K562 (cell line): Measurements from ENCODE around the gene CCNYL1.

Source experiments
- EGR1 ChIP-seq: fragments of 450-650 bp; conservative IDR thresholded peaks from 2 replicates; pipeline ENCODE4 v1.6.1; 2017; ENCODE audit warnings: mild to moderate bottlenecking
- JUNB ChIP-seq: fragments of 450-650 bp; formaldehyde crosslinking; conservative IDR thresholded peaks from 2 replicates; pipeline ENCODE4 v1.4.0; 2020; ENCODE audit warnings: mild to moderate bottlenecking
- KAT7 ChIP-seq: sonication (generic); formaldehyde crosslinking; IDR thresholded peaks from 2 replicates; pipeline ENCODE4 v1.8.0; 2022; ENCODE audit warnings: missing genetic modification reagents, mild to moderate bottlenecking, borderline replicate concordance
- SAFB2 ChIP-seq: fragments of 200-400 bp; formaldehyde crosslinking; IDR thresholded peaks from 2 replicates; pipeline ENCODE4 v1.6.1; 2018; ENCODE audit warnings: borderline replicate concordance, low read length, low read depth, moderate library complexity; ENCODE audit not compliant: severe bottlenecking
- SMARCA4 ChIP-seq: fragments of 450-650 bp; IDR thresholded peaks from 2 replicates; pipeline ENCODE4 v1.6.1; 2016
- SRF ChIP-seq, 2 experiments: fragments of 250-450, 450-650 bp in 1 of 2; sonication (Bioruptor Pico) in 1 of 2; sonication (generic) in 1 of 2; formaldehyde crosslinking; IDR thresholded peaks; 2 replicates each; pipeline versions ENCODE4 v1.5.0 to v1.5.1; 2020 to 2022; ENCODE audit warnings: mild to moderate bottlenecking in 1 of 2, missing genetic modification reagents in 1 of 2
- TF ChIP-seq, protein P1 (sequence below), 2 experiments: IDR thresholded peaks; 2 replicates each; pipeline ENCODE4 v1.6.1; 2012; ENCODE audit warnings: improper control_type of control experiment in 2 of 2, low read depth in 2 of 2, low read length in 2 of 2, borderline replicate concordance in 1 of 2
- TF ChIP-seq, protein P2 (sequence below): conservative IDR thresholded peaks from 2 replicates; pipeline ENCODE4 v1.6.1; 2011; ENCODE audit warnings: low read depth, mild to moderate bottlenecking, low read length; ENCODE audit not compliant: control insufficient read depth
- TF ChIP-seq, protein P3 (sequence below): fragments of 450-650 bp; formaldehyde crosslinking; conservative IDR thresholded peaks from 2 replicates; pipeline ENCODE4 v1.4.0; 2022; ENCODE audit warnings: mild to moderate bottlenecking, missing genetic modification characterization

DNA sequence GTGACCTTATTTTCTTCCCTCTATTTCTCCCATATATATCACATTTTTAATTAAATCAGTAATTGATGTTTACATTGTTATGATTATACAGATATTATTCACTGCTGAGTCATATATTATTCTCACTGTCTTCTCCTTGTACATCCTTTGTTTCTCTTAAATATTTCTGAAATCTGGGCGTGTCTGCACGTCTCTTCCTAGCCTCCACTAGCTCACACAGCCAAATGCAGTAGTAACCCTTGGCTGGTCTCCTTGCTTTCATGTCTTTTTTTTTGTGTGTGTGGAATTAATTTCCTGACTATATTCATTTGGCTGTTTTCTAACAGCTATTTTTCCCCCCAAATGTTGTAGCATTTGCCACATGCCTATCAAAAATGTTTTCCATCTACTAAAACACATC, 15.8 kb downstream of the CCNYL1 start:
- TF ChIP-seq EGR1 (no peak), SMARCA4 (no peak), SRF (CRISPR knock-in tag; IDR thresholded peaks at IDR 0.05) (no peak), JUNB (no peak), KAT7 (CRISPR knock-in tag) (no peak), SAFB2 (no peak)
- TF ChIP-seq, protein P1, sequence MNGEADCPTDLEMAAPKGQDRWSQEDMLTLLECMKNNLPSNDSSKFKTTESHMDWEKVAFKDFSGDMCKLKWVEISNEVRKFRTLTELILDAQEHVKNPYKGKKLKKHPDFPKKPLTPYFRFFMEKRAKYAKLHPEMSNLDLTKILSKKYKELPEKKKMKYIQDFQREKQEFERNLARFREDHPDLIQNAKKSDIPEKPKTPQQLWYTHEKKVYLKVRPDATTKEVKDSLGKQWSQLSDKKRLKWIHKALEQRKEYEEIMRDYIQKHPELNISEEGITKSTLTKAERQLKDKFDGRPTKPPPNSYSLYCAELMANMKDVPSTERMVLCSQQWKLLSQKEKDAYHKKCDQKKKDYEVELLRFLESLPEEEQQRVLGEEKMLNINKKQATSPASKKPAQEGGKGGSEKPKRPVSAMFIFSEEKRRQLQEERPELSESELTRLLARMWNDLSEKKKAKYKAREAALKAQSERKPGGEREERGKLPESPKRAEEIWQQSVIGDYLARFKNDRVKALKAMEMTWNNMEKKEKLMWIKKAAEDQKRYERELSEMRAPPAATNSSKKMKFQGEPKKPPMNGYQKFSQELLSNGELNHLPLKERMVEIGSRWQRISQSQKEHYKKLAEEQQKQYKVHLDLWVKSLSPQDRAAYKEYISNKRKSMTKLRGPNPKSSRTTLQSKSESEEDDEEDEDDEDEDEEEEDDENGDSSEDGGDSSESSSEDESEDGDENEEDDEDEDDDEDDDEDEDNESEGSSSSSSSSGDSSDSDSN (IDR thresholded peaks at IDR 0.05; ENCODE audit: borderline replicate concordance in 1 of 2, low read depth in 2 of 2, low read length in 2 of 2) = no peak
- TF ChIP-seq, protein P2, sequence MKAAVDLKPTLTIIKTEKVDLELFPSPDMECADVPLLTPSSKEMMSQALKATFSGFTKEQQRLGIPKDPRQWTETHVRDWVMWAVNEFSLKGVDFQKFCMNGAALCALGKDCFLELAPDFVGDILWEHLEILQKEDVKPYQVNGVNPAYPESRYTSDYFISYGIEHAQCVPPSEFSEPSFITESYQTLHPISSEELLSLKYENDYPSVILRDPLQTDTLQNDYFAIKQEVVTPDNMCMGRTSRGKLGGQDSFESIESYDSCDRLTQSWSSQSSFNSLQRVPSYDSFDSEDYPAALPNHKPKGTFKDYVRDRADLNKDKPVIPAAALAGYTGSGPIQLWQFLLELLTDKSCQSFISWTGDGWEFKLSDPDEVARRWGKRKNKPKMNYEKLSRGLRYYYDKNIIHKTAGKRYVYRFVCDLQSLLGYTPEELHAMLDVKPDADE = no peak
- TF ChIP-seq, protein P3, sequence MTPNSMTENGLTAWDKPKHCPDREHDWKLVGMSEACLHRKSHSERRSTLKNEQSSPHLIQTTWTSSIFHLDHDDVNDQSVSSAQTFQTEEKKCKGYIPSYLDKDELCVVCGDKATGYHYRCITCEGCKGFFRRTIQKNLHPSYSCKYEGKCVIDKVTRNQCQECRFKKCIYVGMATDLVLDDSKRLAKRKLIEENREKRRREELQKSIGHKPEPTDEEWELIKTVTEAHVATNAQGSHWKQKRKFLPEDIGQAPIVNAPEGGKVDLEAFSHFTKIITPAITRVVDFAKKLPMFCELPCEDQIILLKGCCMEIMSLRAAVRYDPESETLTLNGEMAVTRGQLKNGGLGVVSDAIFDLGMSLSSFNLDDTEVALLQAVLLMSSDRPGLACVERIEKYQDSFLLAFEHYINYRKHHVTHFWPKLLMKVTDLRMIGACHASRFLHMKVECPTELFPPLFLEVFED (CRISPR knock-in tag) = no peak
